ENCODE results near the gene PCLO. TPM values are rescaled to one million over a fixed set of nuclear protein-coding genes. Genes with fewer than 3 reads are reported as not detected.

PCLO gene
- total and polyA plus RNA-seq, 2 of the 8 experiments (the other 6 are each of a cell fraction or from before 2014, with no cell fraction given) = 1.5 to 3.2 TPM

DNA sequence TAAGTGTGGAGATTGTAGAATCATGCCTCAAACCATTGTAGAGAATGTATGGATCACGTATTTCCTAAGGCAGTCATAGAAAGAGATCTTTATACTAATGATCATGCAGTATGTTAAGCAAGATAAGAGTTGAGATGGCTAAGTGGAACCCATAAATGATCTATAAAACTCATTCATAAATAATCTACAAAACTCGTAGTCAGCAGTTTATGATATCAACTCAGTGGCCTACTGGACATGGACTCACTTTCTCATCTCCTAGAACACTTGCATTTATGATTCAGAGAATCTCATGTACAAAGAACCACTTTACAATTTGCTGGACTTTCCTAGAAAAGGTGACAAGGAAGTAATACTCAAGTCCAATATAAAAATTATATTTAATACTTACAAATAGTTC lies 339.6 kb downstream of the PCLO start:
- Histone ChIP-seq H4K91ac (replicated peaks; ENCODE audit: insufficient read length, low read length) (no peak overlapping the region), H2BK20ac (ENCODE audit: low read length) (no peak overlapping the region), H3K9ac (replicated peaks in 1 of 4; ENCODE audit: extremely low read depth in 1 of 4, low read depth in 3 of 4, low read length in 3 of 4) (no peak overlapping the region), H3K79me1 (ENCODE audit: low read depth, low read length) (no peaks in the 10 kb centered on the region), H3K56ac (replicated peaks; ENCODE audit: insufficient read length, low read depth, low read length) (no peak overlapping the region), H3K14ac (ENCODE audit: insufficient read length) (no peak overlapping the region), H3K23me2 (ENCODE audit: low read depth, low read length) (no peaks in the 10 kb centered on the region), H2BK12ac (ENCODE audit: low read depth, low read length) (no peak overlapping the region), H4K8ac (ENCODE audit: extremely low read depth, insufficient read depth, low read length) (no peak overlapping the region), H3K36me3 (ENCODE audit: control insufficient read depth in 2 of 4, insufficient read depth in 4 of 4, low read length in 3 of 4) (no peaks in the 10 kb centered on the region), H2BK5ac (ENCODE audit: low read depth, low read length) (no peak overlapping the region), H3K4ac (replicated peaks; ENCODE audit: insufficient read length, low read depth, low read length) (no peak overlapping the region), H4K5ac (ENCODE audit: insufficient read length, low read depth, low read length) (no peak overlapping the region), H3K4me3 (ENCODE audit: extremely low read depth in 1 of 4, insufficient read depth in 2 of 4, low read depth in 3 of 4, low read length in 4 of 4) (no peak overlapping the region), H2BK120ac (replicated peaks; ENCODE audit: low read depth, low read length) (no peak overlapping the region), H2AK5ac (ENCODE audit: low read depth, low read length) (no peak overlapping the region), H3K4me2 (ENCODE audit: insufficient read depth in 1 of 2, low read depth in 2 of 2, low read length in 2 of 2) (no peak overlapping the region), H2AFZ (ENCODE audit: low read length) (no peak overlapping the region), H3K23ac (ENCODE audit: insufficient read length) (no peak overlapping the region), H3K9me3 (ENCODE audit: insufficient read depth in 2 of 2, low read depth in 1 of 2, low read length in 1 of 2) (no peaks in the 10 kb centered on the region), H2BK15ac (ENCODE audit: low read length) (no peak overlapping the region), H3K27ac (ENCODE audit: low read depth, low read length) (no peak overlapping the region), H3K18ac (ENCODE audit: extremely low read depth, low read length) (no peak overlapping the region), H4K20me1 (replicated peaks in 1 of 2; ENCODE audit: control insufficient read depth in 1 of 2, insufficient read depth in 2 of 2, low read length in 2 of 2) (no peaks in the 10 kb centered on the region), H3K27me3 (replicated peaks in 1 of 4; ENCODE audit: control insufficient read depth in 3 of 4, extremely low read depth in 1 of 4, insufficient read depth in 3 of 4, low read length in 3 of 4) (no peaks in the 10 kb centered on the region), H3K79me2 (ENCODE audit: control insufficient read depth in 1 of 2, insufficient read depth in 2 of 2, low read length in 2 of 2) (no peaks in the 10 kb centered on the region), H3K4me1 (replicated peaks in 1 of 4; ENCODE audit: control insufficient read depth in 3 of 4, insufficient read depth in 4 of 4, low read length in 3 of 4) (peaks cover 0 to 3% (median 0%) of the 10 kb centered on the region in 4 experiments; a peak in 4 of 7 replicates)
- DNase-seq (ENCODE audit: low read depth in 1 of 2, low spot score in 2 of 2) (no peak), FAIRE-seq (no peak)
- POLR2A ChIA-PET (ENCODE audit: partially characterized antibody) = no interaction called here
- 76% methylated on average over 2 of the region's 2 CpGs; no CpG with 5 or more reads in 1 of the 2 experiments for WGBS, 2 experiments (ENCODE audit: extremely low coverage in 1 of 2, insufficient coverage in 1 of 2, insufficient read length in 1 of 2, insufficient replicate concordance in 2 of 2, low coverage in 1 of 2, low lambda C conversion rate in 2 of 2, missing lambda C conversion rate in 1 of 2)
- CTCF ChIA-PET (ENCODE audit: partially characterized antibody) = interaction anchor here (0.9 kb wide), 1 partner anchor 12 kb away, joined by 4 read pairs; no protein-coding TSS in a partner anchor
- TF ChIP-seq HDAC2 (IDR thresholded peaks at IDR 0.05; ENCODE audit: borderline replicate concordance in 1 of 2, low read depth in 2 of 2, low read length in 2 of 2) (no peak), RXRA (IDR thresholded peaks at IDR 0.05; ENCODE audit: insufficient read depth, low read depth, low read length) (no peak)
